Measurements from ENCODE around the gene CTNNA1.

DNA sequence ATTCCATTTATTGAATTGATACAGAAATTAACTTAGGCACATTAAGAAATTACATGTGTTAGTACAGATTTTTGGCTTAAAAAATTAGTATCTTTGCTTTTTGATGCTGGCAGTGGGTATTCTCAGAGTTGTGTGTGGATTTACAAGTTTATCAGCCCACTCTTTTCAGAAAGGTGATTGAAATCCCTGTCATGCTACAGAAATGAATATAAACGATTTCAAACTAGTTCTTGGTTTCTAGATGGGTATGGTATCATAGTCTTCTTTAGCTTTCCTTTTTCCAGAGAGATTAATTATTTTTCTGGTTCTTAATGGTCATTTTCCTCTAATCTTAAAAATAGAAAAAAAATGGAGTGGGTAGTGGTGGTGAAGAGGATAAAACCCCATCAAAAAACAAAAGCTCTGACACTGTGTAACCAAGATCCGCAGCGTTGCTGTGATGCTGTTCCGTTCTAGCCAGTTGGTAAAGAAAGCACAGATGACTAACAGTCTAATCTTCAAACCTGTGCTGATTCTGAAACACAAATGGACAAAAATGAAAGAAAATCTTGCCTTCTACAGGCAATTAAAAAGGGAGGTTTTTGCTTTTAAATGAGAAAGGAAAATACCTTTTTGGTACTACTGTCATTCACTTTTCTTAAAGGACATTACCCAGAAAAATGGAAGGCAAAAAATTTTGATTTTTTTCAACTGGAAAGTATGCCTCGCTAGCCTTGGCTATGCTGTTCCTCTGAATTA lies 116.7 kb downstream of the CTNNA1 start:
- TF ChIP-seq, protein P1, sequence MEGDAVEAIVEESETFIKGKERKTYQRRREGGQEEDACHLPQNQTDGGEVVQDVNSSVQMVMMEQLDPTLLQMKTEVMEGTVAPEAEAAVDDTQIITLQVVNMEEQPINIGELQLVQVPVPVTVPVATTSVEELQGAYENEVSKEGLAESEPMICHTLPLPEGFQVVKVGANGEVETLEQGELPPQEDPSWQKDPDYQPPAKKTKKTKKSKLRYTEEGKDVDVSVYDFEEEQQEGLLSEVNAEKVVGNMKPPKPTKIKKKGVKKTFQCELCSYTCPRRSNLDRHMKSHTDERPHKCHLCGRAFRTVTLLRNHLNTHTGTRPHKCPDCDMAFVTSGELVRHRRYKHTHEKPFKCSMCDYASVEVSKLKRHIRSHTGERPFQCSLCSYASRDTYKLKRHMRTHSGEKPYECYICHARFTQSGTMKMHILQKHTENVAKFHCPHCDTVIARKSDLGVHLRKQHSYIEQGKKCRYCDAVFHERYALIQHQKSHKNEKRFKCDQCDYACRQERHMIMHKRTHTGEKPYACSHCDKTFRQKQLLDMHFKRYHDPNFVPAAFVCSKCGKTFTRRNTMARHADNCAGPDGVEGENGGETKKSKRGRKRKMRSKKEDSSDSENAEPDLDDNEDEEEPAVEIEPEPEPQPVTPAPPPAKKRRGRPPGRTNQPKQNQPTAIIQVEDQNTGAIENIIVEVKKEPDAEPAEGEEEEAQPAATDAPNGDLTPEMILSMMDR (conservative IDR thresholded peaks at IDR 0.05; ENCODE audit: low read length) = no peak
- TF ChIP-seq EZH2phosphoT487 (IDR thresholded peaks at IDR 0.05; ENCODE audit: borderline replicate concordance) = no peak
